Renal cortical epithelial cell (primary cell): ENCODE measurements around the gene AURKAIP1. TPM values are rescaled to one million over a fixed set of nuclear protein-coding genes. Genes with fewer than 3 reads are reported as not detected.
A peak's percentile ranks its signal among the peaks of the same experiment; 100 is the strongest.
"Not testable (repeated sequence)": the region's sequence is repeated elsewhere in the genome, so short reads cannot be mapped to it uniquely, and the experiment has no call there.

ENCODE experiments used
- DNase-seq: peaks from one replicate; pipeline ENCODE4 v3.0.0-alpha.2; 2011; ENCODE audit warnings: low read depth
- total RNA-seq: library from RNA; depleted of rRNA; stranded (reverse); fragments of >200 nt; gene quantifications from 2 replicates; pipeline ENCODE4 v1.2.3, GENCODE V29; 2014

AURKAIP1 gene
- total RNA-seq, 1 donor from 2014 or later: 75.6 TPM

- DNase-seq: no peak
These were observed 12.4 kb upstream of the AURKAIP1 start for GRCh38 chr1:1387098-1388077.

GRCh38 chr1:1385931-1386330 is 10.9 kb upstream of the AURKAIP1 start:
- DNase-seq: no peak

- DNase-seq: not testable (repeated sequence)
These were observed 10.3 kb upstream of the AURKAIP1 start for GRCh38 chr1:1385339-1385738.

- no peak for DNase-seq
These were observed 6.3 kb upstream of the AURKAIP1 start for GRCh38 chr1:1381294-1381693.

GRCh38 chr1:1380860-1381259 is 5.9 kb upstream of the AURKAIP1 start:
- DNase-seq: no peak

GRCh38 chr1:1377540-1378205 is 2.7 kb upstream of the AURKAIP1 start:
- DNase-seq: no peak

GRCh38 chr1:1376551-1377226 is 1.7 kb upstream of the AURKAIP1 start:
- no peak for DNase-seq

- no peak for DNase-seq
These were observed 448 bp downstream of the AURKAIP1 start for GRCh38 chr1:1374589-1374928.

- DNase-seq: no peak
These were observed 1.0 kb downstream of the AURKAIP1 start for GRCh38 chr1:1373815-1374588.

GRCh38 chr1:1373051-1373814 is 1.8 kb downstream of the AURKAIP1 start:
- no peak for DNase-seq

GRCh38 chr1:1371746-1372711 is 3.0 kb downstream of the AURKAIP1 start:
- no peak for DNase-seq

GRCh38 chr1:1371364-1371745 is 3.7 kb downstream of the AURKAIP1 start:
- no peak for DNase-seq

GRCh38 chr1:1370771-1371300 is 4.2 kb downstream of the AURKAIP1 start:
- no peak for DNase-seq

- not testable (repeated sequence) for DNase-seq
These were observed 4.9 kb downstream of the AURKAIP1 start for GRCh38 chr1:1370094-1370493.

GRCh38 chr1:1367315-1367714 is 7.7 kb downstream of the AURKAIP1 start:
- DNase-seq: no peak

GRCh38 chr1:1366699-1367066 is 8.3 kb downstream of the AURKAIP1 start:
- no peak for DNase-seq

- DNase-seq: no peak
These were observed 8.9 kb downstream of the AURKAIP1 start for GRCh38 chr1:1365875-1366698.

GRCh38 chr1:1364266-1364665 is 10.7 kb downstream of the AURKAIP1 start:
- DNase-seq: no peak

GRCh38 chr1:1361982-1362423 is 13.0 kb downstream of the AURKAIP1 start:
- peak; percentile 23 for DNase-seq
